ENCODE results near the gene CMIP.
A peak's percentile ranks its signal among the peaks of the same experiment; 100 is the strongest.

Gene CMIP

GRCh38 chr16:81466356-81466980 lies 21.9 kb downstream of the CMIP start:
- peaks cover 43% of the 10 kb centered on the region for H3K79me1 ChIP-seq (replicated peaks; ENCODE audit: low read length, poor library complexity, severe bottlenecking)
- H3K4me1 ChIP-seq (ENCODE audit: control insufficient read depth, insufficient read depth, low read depth, low read length): peaks cover 11% of the 10 kb centered on the region
- no peak overlapping the region for H3K4ac ChIP-seq (ENCODE audit: low read depth in 1 of 2, low read length in 2 of 2)
- H3K4me2 ChIP-seq (ENCODE audit: low read length, poor library complexity, severe bottlenecking): no peak overlapping the region
- no peaks in the 10 kb centered on the region for H3K9me3 ChIP-seq (ENCODE audit: control insufficient read depth, low read length)
- no peak overlapping the region for H3K4me3 ChIP-seq (ENCODE audit: insufficient read depth in 1 of 2, low read depth in 1 of 2, low read length in 2 of 2)
- H2AFZ ChIP-seq (ENCODE audit: low read depth, low read length): no peak overlapping the region
- no peak overlapping the region for H3K27ac ChIP-seq (ENCODE audit: low read length, poor library complexity, severe bottlenecking)
- no peak overlapping the region for H2BK15ac ChIP-seq (ENCODE audit: low read depth, poor library complexity, severe bottlenecking)
- H4K8ac ChIP-seq (ENCODE audit: low read length): no peak overlapping the region
- H3K23ac ChIP-seq (ENCODE audit: low read length in 2 of 2): no peak overlapping the region
- no peak overlapping the region for H3K14ac ChIP-seq (ENCODE audit: low read length in 2 of 2)
- no peak overlapping the region for H2AK5ac ChIP-seq (ENCODE audit: low read length, severe bottlenecking)
- H2BK5ac ChIP-seq (ENCODE audit: low read depth, low read length, poor library complexity, severe bottlenecking): no peak overlapping the region
- H3K9ac ChIP-seq (ENCODE audit: low read length): no peak overlapping the region
- peaks cover 3 to 7% of the 10 kb centered on the region in 2 experiments for H3K36me3 ChIP-seq (ENCODE audit: control insufficient read depth in 1 of 2, insufficient read depth in 2 of 2, low read depth in 1 of 2, low read length in 2 of 2)
- H3K18ac ChIP-seq (ENCODE audit: low read depth in 1 of 2, low read length in 2 of 2): no peak overlapping the region
- H4K91ac ChIP-seq (ENCODE audit: low read length): no peak overlapping the region
- 93% methylated on average over 7 of the region's 7 CpGs for WGBS
- H3K27me3 ChIP-seq (ENCODE audit: control insufficient read depth in 1 of 2, insufficient read depth in 1 of 2, low read length in 2 of 2): no peaks in the 10 kb centered on the region
- H2BK120ac ChIP-seq (ENCODE audit: low read depth, low read length): no peak overlapping the region
- no peak overlapping the region for H2BK12ac ChIP-seq (ENCODE audit: low read length in 2 of 2)
- no peak for DNase-seq

- H2BK12ac ChIP-seq (ENCODE audit: low read length in 2 of 2): no peak overlapping the region
- no peak overlapping the region for H3K4me3 ChIP-seq (ENCODE audit: insufficient read depth in 1 of 2, low read depth in 1 of 2, low read length in 2 of 2)
- H2BK15ac ChIP-seq (ENCODE audit: low read depth, poor library complexity, severe bottlenecking): no peak overlapping the region
- H3K27ac ChIP-seq (ENCODE audit: low read length, poor library complexity, severe bottlenecking): no peak overlapping the region
- peak overlapping the region in 1 of 2 experiments; percentile 26 for H3K14ac ChIP-seq (ENCODE audit: low read length in 2 of 2)
- peak overlapping the region; percentile 72 for H4K91ac ChIP-seq (ENCODE audit: low read length)
- WGBS: 97% methylated on average over 9 of the region's 11 CpGs
- no peak overlapping the region for H2AK5ac ChIP-seq (ENCODE audit: low read length, severe bottlenecking)
- no peaks in the 10 kb centered on the region for H3K27me3 ChIP-seq (ENCODE audit: control insufficient read depth in 1 of 2, insufficient read depth in 1 of 2, low read length in 2 of 2)
- no peak overlapping the region for H4K8ac ChIP-seq (ENCODE audit: low read length)
- H3K9me3 ChIP-seq (ENCODE audit: control insufficient read depth, low read length): no peaks in the 10 kb centered on the region
- H3K79me1 ChIP-seq (replicated peaks; ENCODE audit: low read length, poor library complexity, severe bottlenecking): peaks cover 46% of the 10 kb centered on the region
- no peak overlapping the region for H2AFZ ChIP-seq (ENCODE audit: low read depth, low read length)
- DNase-seq: no peak
- no peak overlapping the region for H2BK5ac ChIP-seq (ENCODE audit: low read depth, low read length, poor library complexity, severe bottlenecking)
- no peak overlapping the region for H3K23ac ChIP-seq (ENCODE audit: low read length in 2 of 2)
- no peak overlapping the region for H3K9ac ChIP-seq (ENCODE audit: low read length)
- no peak overlapping the region for H3K18ac ChIP-seq (ENCODE audit: low read depth in 1 of 2, low read length in 2 of 2)
- H3K4me1 ChIP-seq (ENCODE audit: control insufficient read depth, insufficient read depth, low read depth, low read length): peaks cover 16% of the 10 kb centered on the region
- H3K4me2 ChIP-seq (ENCODE audit: low read length, poor library complexity, severe bottlenecking): no peak overlapping the region
- no peak overlapping the region for H2BK120ac ChIP-seq (ENCODE audit: low read depth, low read length)
- peak overlapping the region in 1 of 2 experiments; percentile 60 for H3K4ac ChIP-seq (ENCODE audit: low read depth in 1 of 2, low read length in 2 of 2)
- H3K36me3 ChIP-seq (ENCODE audit: control insufficient read depth in 1 of 2, insufficient read depth in 2 of 2, low read depth in 1 of 2, low read length in 2 of 2): peaks cover 3 to 7% of the 10 kb centered on the region in 2 experiments
These were observed 22.5 kb downstream of the CMIP start for GRCh38 chr16:81467072-81467471.

GRCh38 chr16:81467815-81468214 lies 23.2 kb downstream of the CMIP start:
- no peak overlapping the region for H2AFZ ChIP-seq (ENCODE audit: low read depth, low read length)
- no peak overlapping the region for H3K14ac ChIP-seq (ENCODE audit: low read length in 2 of 2)
- no peak overlapping the region for H2BK15ac ChIP-seq (ENCODE audit: low read depth, poor library complexity, severe bottlenecking)
- no peaks in the 10 kb centered on the region for H3K9me3 ChIP-seq (ENCODE audit: control insufficient read depth, low read length)
- no peak overlapping the region for H3K4ac ChIP-seq (ENCODE audit: low read depth in 1 of 2, low read length in 2 of 2)
- no peak overlapping the region for H3K23ac ChIP-seq (ENCODE audit: low read length in 2 of 2)
- H2BK12ac ChIP-seq (ENCODE audit: low read length in 2 of 2): no peak overlapping the region
- no peak overlapping the region for H3K4me3 ChIP-seq (ENCODE audit: insufficient read depth in 1 of 2, low read depth in 1 of 2, low read length in 2 of 2)
- WGBS: 93% methylated on average over 7 of the region's 8 CpGs
- H3K27me3 ChIP-seq (ENCODE audit: control insufficient read depth in 1 of 2, insufficient read depth in 1 of 2, low read length in 2 of 2): no peaks in the 10 kb centered on the region
- no peak overlapping the region for H2BK5ac ChIP-seq (ENCODE audit: low read depth, low read length, poor library complexity, severe bottlenecking)
- H4K8ac ChIP-seq (ENCODE audit: low read length): no peak overlapping the region
- no peak overlapping the region for H2BK120ac ChIP-seq (ENCODE audit: low read depth, low read length)
- no peak overlapping the region for H4K91ac ChIP-seq (ENCODE audit: low read length)
- no peak overlapping the region for H3K18ac ChIP-seq (ENCODE audit: low read depth in 1 of 2, low read length in 2 of 2)
- H3K36me3 ChIP-seq (ENCODE audit: control insufficient read depth in 1 of 2, insufficient read depth in 2 of 2, low read depth in 1 of 2, low read length in 2 of 2): peaks cover 7% of the 10 kb centered on the region in 2 experiments
- H2AK5ac ChIP-seq (ENCODE audit: low read length, severe bottlenecking): no peak overlapping the region
- no peak for DNase-seq
- no peak overlapping the region for H3K4me2 ChIP-seq (ENCODE audit: low read length, poor library complexity, severe bottlenecking)
- H3K9ac ChIP-seq (ENCODE audit: low read length): no peak overlapping the region
- H3K79me1 ChIP-seq (replicated peaks; ENCODE audit: low read length, poor library complexity, severe bottlenecking): peaks cover 52% of the 10 kb centered on the region
- no peak overlapping the region for H3K27ac ChIP-seq (ENCODE audit: low read length, poor library complexity, severe bottlenecking)
- H3K4me1 ChIP-seq (ENCODE audit: control insufficient read depth, insufficient read depth, low read depth, low read length): peaks cover 18% of the 10 kb centered on the region

GRCh38 chr16:81468269-81468902 lies 23.8 kb downstream of the CMIP start:
- H2BK15ac ChIP-seq (ENCODE audit: low read depth, poor library complexity, severe bottlenecking): no peak overlapping the region
- no peak overlapping the region for H2BK120ac ChIP-seq (ENCODE audit: low read depth, low read length)
- peak overlapping the region in 1 of 2 experiments; percentile 22 for H3K14ac ChIP-seq (ENCODE audit: low read length in 2 of 2)
- 97% methylated on average over 19 of the region's 19 CpGs for WGBS
- H4K8ac ChIP-seq (ENCODE audit: low read length): no peak overlapping the region
- no peak overlapping the region for H2AK5ac ChIP-seq (ENCODE audit: low read length, severe bottlenecking)
- H3K18ac ChIP-seq (ENCODE audit: low read depth in 1 of 2, low read length in 2 of 2): no peak overlapping the region
- H3K4me1 ChIP-seq (ENCODE audit: control insufficient read depth, insufficient read depth, low read depth, low read length): peaks cover 22% of the 10 kb centered on the region
- DNase-seq: no peak
- H3K79me1 ChIP-seq (replicated peaks; ENCODE audit: low read length, poor library complexity, severe bottlenecking): peaks cover 53% of the 10 kb centered on the region
- H3K4me3 ChIP-seq (ENCODE audit: insufficient read depth in 1 of 2, low read depth in 1 of 2, low read length in 2 of 2): no peak overlapping the region
- H3K27me3 ChIP-seq (ENCODE audit: control insufficient read depth in 1 of 2, insufficient read depth in 1 of 2, low read length in 2 of 2): no peaks in the 10 kb centered on the region
- no peak overlapping the region for H3K27ac ChIP-seq (ENCODE audit: low read length, poor library complexity, severe bottlenecking)
- H2BK12ac ChIP-seq (ENCODE audit: low read length in 2 of 2): no peak overlapping the region
- H2BK5ac ChIP-seq (ENCODE audit: low read depth, low read length, poor library complexity, severe bottlenecking): no peak overlapping the region
- H3K9me3 ChIP-seq (ENCODE audit: control insufficient read depth, low read length): no peaks in the 10 kb centered on the region
- peaks cover 7% of the 10 kb centered on the region in 2 experiments for H3K36me3 ChIP-seq (ENCODE audit: control insufficient read depth in 1 of 2, insufficient read depth in 2 of 2, low read depth in 1 of 2, low read length in 2 of 2)
- no peak overlapping the region for H2AFZ ChIP-seq (ENCODE audit: low read depth, low read length)
- H4K91ac ChIP-seq (ENCODE audit: low read length): no peak overlapping the region
- H3K23ac ChIP-seq (ENCODE audit: low read length in 2 of 2): no peak overlapping the region
- H3K4me2 ChIP-seq (ENCODE audit: low read length, poor library complexity, severe bottlenecking): no peak overlapping the region
- H3K9ac ChIP-seq (ENCODE audit: low read length): no peak overlapping the region
- H3K4ac ChIP-seq (ENCODE audit: low read depth in 1 of 2, low read length in 2 of 2): no peak overlapping the region
